H1 (cell line): ENCODE data around the gene KLF16. TPM values are rescaled to one million over a fixed set of nuclear protein-coding genes. Genes with fewer than 3 reads are reported as not detected.

ENCODE experiments used
- CTCF ChIA-PET: fragments of 300-600 bp; sonication (Branson Sonifier 250); formaldehyde crosslinking; loops from one replicate; lab custom pipeline; 2021; ENCODE audit not compliant: partially characterized antibody; lab: Charles Lee
- POLR2A ChIA-PET: fragments of 300-600 bp; sonication (Branson Sonifier 250); formaldehyde crosslinking; loops from one replicate; lab custom pipeline; 2021; ENCODE audit warnings: inconsistent platforms; ENCODE audit not compliant: partially characterized antibody; lab: Charles Lee
- DNase-seq, 2 experiments: peaks; one replicate each; pipeline versions ENCODE4 v3.0.0 to v3.0.0-alpha.2; 2010 to 2022; ENCODE audit warnings: low spot score in 2 of 2, low read depth in 1 of 2, mixed read lengths in 1 of 2
- FAIRE-seq: peaks from 2 replicates; lab custom pipeline; 2011; peaks lifted over from hg19 to GRCh38; lab: Jason Lieb, UNC
- H2AFZ ChIP-seq: 2 replicates; pipeline ENCODE4 v1.8.1; 2012; ENCODE audit warnings: low read length, inconsistent platforms
- H2AK5ac ChIP-seq: 2 replicates; pipeline ENCODE4 v1.6.1; 2013; ENCODE audit warnings: low read depth, low read length
- H2BK120ac ChIP-seq: replicated peaks from 2 replicates; pipeline ENCODE3; 2013; ENCODE audit warnings: low read depth, low read length, inconsistent platforms
- H2BK12ac ChIP-seq: 2 replicates; pipeline ENCODE4 v1.6.1; 2013; ENCODE audit warnings: low read depth, low read length
- H2BK15ac ChIP-seq: 2 replicates; pipeline ENCODE4 v1.6.1; 2013; ENCODE audit warnings: low read length
- H2BK20ac ChIP-seq: 2 replicates; pipeline ENCODE4 v1.6.1; 2013; ENCODE audit warnings: low read length
- H2BK5ac ChIP-seq: 2 replicates; pipeline ENCODE4 v1.6.1; 2013; ENCODE audit warnings: low read depth, low read length
- H3K14ac ChIP-seq: 2 replicates; pipeline ENCODE4 v1.6.1; 2013; ENCODE audit warnings: inconsistent platforms; ENCODE audit not compliant: insufficient read length
- H3K18ac ChIP-seq: 2 replicates; pipeline ENCODE4 v1.6.1; 2013; ENCODE audit warnings: low read length; ENCODE audit errors: extremely low read depth
- H3K23ac ChIP-seq: 2 replicates; pipeline ENCODE4 v1.6.1; 2013; ENCODE audit warnings: inconsistent platforms; ENCODE audit not compliant: insufficient read length
- H3K23me2 ChIP-seq: 2 replicates; pipeline ENCODE4 v1.6.1; 2013; ENCODE audit warnings: low read depth, low read length
- H3K27ac ChIP-seq: 2 replicates; pipeline ENCODE4 v1.6.1; 2011; ENCODE audit warnings: low read depth, low read length, inconsistent platforms
- H3K27me3 ChIP-seq, 4 experiments: replicated peaks in 1 of 4; 1 replicate in 1 of 4; 2 replicates in 3 of 4; pipeline versions ENCODE4 v1.6.1 to v1.8.1; 2011 to 2013; ENCODE audit warnings: low read length in 3 of 4, mild to moderate bottlenecking in 3 of 4, inconsistent platforms in 2 of 4, mixed read lengths in 2 of 4, moderate library complexity in 1 of 4; ENCODE audit not compliant: control insufficient read depth in 3 of 4, insufficient read depth in 3 of 4; ENCODE audit errors: extremely low read depth in 1 of 4
- H3K36me3 ChIP-seq, 4 experiments: 2 replicates each; pipeline versions ENCODE4 v1.6.1 to v1.8.1; 2011 to 2013; ENCODE audit warnings: mild to moderate bottlenecking in 4 of 4, low read length in 3 of 4, moderate library complexity in 2 of 4, control low read depth in 1 of 4, inconsistent platforms in 1 of 4; ENCODE audit not compliant: insufficient read depth in 4 of 4, control insufficient read depth in 2 of 4
- H3K4ac ChIP-seq: replicated peaks from 2 replicates; pipeline ENCODE3; 2013; ENCODE audit warnings: low read length, low read depth, mixed read lengths, inconsistent platforms; ENCODE audit not compliant: insufficient read length
- H3K4me1 ChIP-seq, 4 experiments: replicated peaks in 1 of 4; 1 replicate in 1 of 4; 2 replicates in 3 of 4; pipeline versions ENCODE4 v1.6.1 to v1.8.1; 2011 to 2013; ENCODE audit warnings: low read length in 3 of 4, inconsistent platforms in 2 of 4, mixed read lengths in 1 of 4; ENCODE audit not compliant: insufficient read depth in 4 of 4, control insufficient read depth in 3 of 4
- H3K4me2 ChIP-seq, 2 experiments: 2 replicates each; pipeline versions ENCODE4 v1.6.1 to v1.8.1; 2011 to 2013; ENCODE audit warnings: low read depth in 2 of 2, low read length in 2 of 2, control low read depth in 1 of 2, inconsistent platforms in 1 of 2, mild to moderate bottlenecking in 1 of 2; ENCODE audit not compliant: insufficient read depth in 1 of 2
- H3K4me3 ChIP-seq, 4 experiments: fragments of 200-600, 300-600 bp in 1 of 4; sonication (generic), shearing (Covaris generic), sonication (Bioruptor Twin) in 1 of 4; 2 replicates each; pipeline versions ENCODE4 v1.5.1 to v1.8.1; 2011 to 2016; ENCODE audit warnings: low read length in 4 of 4, low read depth in 3 of 4, control low read depth in 2 of 4, inconsistent platforms in 2 of 4, mild to moderate bottlenecking in 2 of 4, mixed read lengths in 1 of 4, moderate library complexity in 1 of 4; ENCODE audit not compliant: insufficient read depth in 2 of 4; ENCODE audit errors: extremely low read depth in 1 of 4
- H3K56ac ChIP-seq: replicated peaks from 2 replicates; pipeline ENCODE3; 2013; ENCODE audit warnings: low read depth, mild to moderate bottlenecking, mixed read lengths, low read length, inconsistent platforms; ENCODE audit not compliant: insufficient read length
- H3K79me1 ChIP-seq: 2 replicates; pipeline ENCODE4 v1.6.1; 2013; ENCODE audit warnings: low read depth, low read length, control low read depth
- H3K79me2 ChIP-seq, 2 experiments: 2 replicates each; pipeline versions ENCODE4 v1.6.1 to v1.8.1; 2012 to 2013; ENCODE audit warnings: low read length in 2 of 2, mild to moderate bottlenecking in 2 of 2, inconsistent platforms in 1 of 2; ENCODE audit not compliant: insufficient read depth in 2 of 2, control insufficient read depth in 1 of 2
- H3K9ac ChIP-seq, 4 experiments: replicated peaks in 1 of 4; 1 replicate in 1 of 4; 2 replicates in 3 of 4; pipeline versions ENCODE4 v1.6.1 to v1.8.1; 2011 to 2013; ENCODE audit warnings: low read depth in 3 of 4, low read length in 3 of 4, control low read depth in 2 of 4, mild to moderate bottlenecking in 2 of 4, moderate library complexity in 2 of 4, inconsistent platforms in 1 of 4; ENCODE audit errors: extremely low read depth in 1 of 4
- H3K9me3 ChIP-seq, 2 experiments: 2 replicates each; pipeline versions ENCODE4 v1.6.1 to v1.8.1; 2012 to 2013; ENCODE audit warnings: mild to moderate bottlenecking in 2 of 2, moderate library complexity in 2 of 2, control low read depth in 1 of 2, inconsistent platforms in 1 of 2, low read depth in 1 of 2, low read length in 1 of 2, mixed read lengths in 1 of 2; ENCODE audit not compliant: insufficient read depth in 2 of 2
- H4K20me1 ChIP-seq, 2 experiments: replicated peaks in 1 of 2; 2 replicates each; pipeline versions ENCODE3 to v1.8.1; 2011 to 2013; ENCODE audit warnings: inconsistent platforms in 2 of 2, low read length in 2 of 2, mild to moderate bottlenecking in 1 of 2; ENCODE audit not compliant: insufficient read depth in 2 of 2, control insufficient read depth in 1 of 2
- H4K5ac ChIP-seq: 2 replicates; pipeline ENCODE4 v1.6.1; 2013; ENCODE audit warnings: low read length, low read depth, mixed read lengths, inconsistent platforms; ENCODE audit not compliant: insufficient read length
- H4K8ac ChIP-seq: 2 replicates; pipeline ENCODE4 v1.8.0; 2013; ENCODE audit warnings: mild to moderate bottlenecking, moderate library complexity, low read length, inconsistent platforms; ENCODE audit not compliant: insufficient read depth; ENCODE audit errors: extremely low read depth
- H4K91ac ChIP-seq: replicated peaks from 2 replicates; pipeline ENCODE3; 2013; ENCODE audit warnings: low read length, mixed read lengths, inconsistent platforms; ENCODE audit not compliant: insufficient read length
- CREB1 ChIP-seq: IDR thresholded peaks from 2 replicates; pipeline ENCODE4 v1.6.1; 2012; ENCODE audit warnings: inconsistent platforms
- POLR2AphosphoS5 ChIP-seq: IDR thresholded peaks from 2 replicates; pipeline ENCODE4 v1.6.1; 2011; ENCODE audit warnings: low read depth, low read length
- SIN3A ChIP-seq, 2 experiments: IDR thresholded peaks in 1 of 2; conservative IDR thresholded peaks in 1 of 2; 2 replicates each; pipeline ENCODE4 v1.6.1; 2011 to 2012; ENCODE audit warnings: low read length in 2 of 2, improper control_type of control experiment in 1 of 2, low read depth in 1 of 2, mild to moderate bottlenecking in 1 of 2
- SIX5 ChIP-seq: IDR thresholded peaks from 2 replicates; pipeline ENCODE4 v1.6.1; 2011; ENCODE audit warnings: mild to moderate bottlenecking, low read depth, low read length
- SP4 ChIP-seq: IDR thresholded peaks from 2 replicates; pipeline ENCODE4 v1.6.1; 2012; ENCODE audit warnings: low read length, inconsistent platforms
- SUZ12 ChIP-seq: fragments of 200-600 bp; sonication (generic); IDR thresholded peaks from 2 replicates; pipeline ENCODE4 v1.6.1; 2012; ENCODE audit warnings: mild to moderate bottlenecking, inconsistent platforms, low read length, moderate library complexity, mixed read lengths
- TAF1 ChIP-seq: IDR thresholded peaks from 2 replicates; pipeline ENCODE4 v1.6.1; 2011; ENCODE audit warnings: mild to moderate bottlenecking, low read depth, low read length
- TAF7 ChIP-seq: optimal IDR thresholded peaks from 2 replicates; pipeline ENCODE3; 2011; ENCODE audit warnings: low read depth, mild to moderate bottlenecking, inconsistent platforms, low read length, moderate library complexity, borderline replicate concordance
- TCF12 ChIP-seq: IDR thresholded peaks from 2 replicates; pipeline ENCODE4 v1.6.1; 2011; ENCODE audit warnings: low read depth, mild to moderate bottlenecking, low read length
- YY1 ChIP-seq: IDR thresholded peaks from 2 replicates; pipeline ENCODE4 v1.6.1; 2011; ENCODE audit warnings: low read depth, mild to moderate bottlenecking, low read length
- WGBS, 2 experiments: shearing (Covaris generic) in 1 of 2; methylation state at CpG; one replicate each; pipeline versions ENCODE4 v1.1.6 to v1.1.7; 2013 to 2015; ENCODE audit warnings: low lambda C conversion rate in 2 of 2, mixed read lengths in 2 of 2, inconsistent platforms in 1 of 2, low coverage in 1 of 2, missing lambda C conversion rate in 1 of 2; ENCODE audit not compliant: insufficient replicate concordance in 2 of 2, insufficient coverage in 1 of 2, insufficient read length in 1 of 2; ENCODE audit errors: extremely low coverage in 1 of 2, missing lambda C conversion rate in 1 of 2; 5-methylcytosine and 5-hydroxymethylcytosine counted together
- polyA plus RNA-seq, 7 experiments: library from polyadenylated mRNA; depleted of rRNA in 3 of 7; stranded (reverse) in 5 of 7; unstranded in 2 of 7; fragments of >200 nt in 5 of 7; fragments of 200-250 nt in 2 of 7; gene quantifications; 1 replicate in 5 of 7; 2 replicates in 1 of 7; 4 replicates in 1 of 7; pipeline versions ENCODE4 v1.2.1 to v1.2.3, GENCODE V29; 2011 to 2013; ENCODE audit warnings: missing spikeins in 2 of 7, mixed read lengths in 2 of 7
- total RNA-seq: library from RNA; stranded (reverse); fragmentation: NEBNext Ultra II Directional; extraction: Animal tissue kit (Norgen Biotek cat#: 25700); gene quantifications from 2 replicates; pipeline ENCODE4 v1.2.1, GENCODE V29; 2021
- TF ChIP-seq, protein P1 (sequence below): IDR thresholded peaks from 2 replicates; pipeline ENCODE4 v1.6.1; 2012; ENCODE audit warnings: inconsistent platforms

The KLF16 gene
- total and polyA plus RNA-seq, 2 of the 8 experiments (the other 6 are each of a cell fraction or from before 2014, with no cell fraction given): 14.3 to 45.9 TPM

DNA sequence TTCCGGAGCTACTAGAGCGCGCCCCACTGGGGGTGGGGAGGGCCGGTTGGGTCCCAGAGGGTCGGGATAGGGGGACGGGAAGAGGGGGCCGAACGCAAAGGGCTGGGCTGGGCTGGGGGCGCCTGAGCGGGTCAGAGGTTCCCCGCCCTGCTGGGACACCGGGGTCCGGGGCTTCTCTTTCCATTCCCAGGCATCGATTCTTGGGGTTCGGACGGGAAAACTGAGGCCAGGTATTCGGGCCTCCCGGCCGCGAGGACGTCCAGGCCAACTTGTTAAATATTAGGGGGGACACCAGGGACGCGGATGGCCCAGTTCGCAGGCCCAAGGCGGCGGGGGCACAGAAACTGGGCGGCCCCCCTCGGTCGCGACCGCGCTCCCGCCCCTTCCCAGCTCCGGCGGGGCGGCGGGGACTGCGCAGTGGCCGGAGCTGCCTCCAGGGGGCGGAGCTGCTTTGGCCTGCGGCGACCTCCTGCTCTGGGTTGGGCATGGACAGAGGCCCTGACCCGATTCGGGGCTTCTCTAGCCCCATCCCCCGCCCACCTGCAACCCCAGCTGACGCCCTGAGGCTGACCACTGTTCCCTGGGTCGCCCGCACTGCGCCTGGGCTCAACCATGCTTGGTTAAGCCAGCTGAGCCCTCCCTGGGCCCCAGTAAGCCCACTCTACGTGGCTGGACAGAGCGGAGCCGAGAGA, 1.2 kb upstream of the KLF16 start:
- Histone ChIP-seq H2AFZ (no peak overlapping the region), H3K23me2 (peaks cover 5% of the 10 kb centered on the region; the same call in 1 of the 2 replicates), H3K4me1 (peaks cover 0 to 28% (median 17%) of the 10 kb centered on the region in 4 experiments; a peak in 6 of 7 replicates), H3K79me2 (peaks cover 18 to 30% of the 10 kb centered on the region in 2 experiments; a peak in 3 of 4 replicates), H2BK15ac (no peak overlapping the region; the same call in 1 of the 2 replicates), H3K79me1 (0 out of 2 replicates have a peak, but pooled peaks cover 2% of the 10 kb centered on the region), H2AK5ac (no peak overlapping the region), H4K8ac (peak overlapping the region; percentile 95), H3K9me3 (no peaks in the 10 kb centered on the region), H3K23ac (no peak overlapping the region), H3K4me2 (peak overlapping the region; percentile 32 to 89; a peak in 3 of 4 replicates), H3K27ac (peak overlapping the region; percentile 75), H3K14ac (no peak overlapping the region), H2BK12ac (peak overlapping the region; percentile 5; the same call in 1 of the 2 replicates), H4K20me1 (peaks cover 22 to 31% of the 10 kb centered on the region in 2 experiments), H3K56ac (peak overlapping the region; percentile 79), H3K9ac (peak overlapping the region; percentile 10 to 82 (median 76)), H2BK120ac (no peak overlapping the region), H3K4ac (peak overlapping the region; percentile 69), H3K27me3 (peaks cover 0 to 15% (median 6%) of the 10 kb centered on the region in 4 experiments; a peak in 5 of 7 replicates), H4K91ac (peak overlapping the region; percentile 88), H4K5ac (peak overlapping the region; percentile 95), H3K4me3 (peak overlapping the region; percentile 59 to 96 (median 72)), H3K18ac (peak overlapping the region; percentile 99), H3K36me3 (no peaks in the 10 kb centered on the region), H2BK5ac (peak overlapping the region; percentile 81), H2BK20ac (no peak overlapping the region)
- ChIA-PET CTCF (interaction anchor here (0.5 to 2.6 kb wide), 17 partner anchors 11 to 774 kb away, joined by 3 to 12 read pairs (median 3); no protein-coding TSS in a partner anchor), POLR2A (interaction anchor here (0.8 to 1.6 kb wide), 15 partner anchors 10 to 611 kb away, joined by 3 to 10 read pairs (median 5); partner anchors contain the start of genes ABHD17A, ADAT3, GADD45B and REXO1)
- WGBS, 2 experiments: 12% methylated on average over 29 of the region's 52 CpGs; no CpG with 5 or more reads in 1 of the 2 experiments
- peak in 1 of 2 experiments; percentile 91 for DNase-seq
- FAIRE-seq: no peak
- TF ChIP-seq POLR2AphosphoS5: peak; percentile 46; the same call in 1 of the 2 replicates
- 0 out of 2 replicates have a peak, but pooled peaks have one; percentile 9 for TF ChIP-seq YY1
- TF ChIP-seq SP4: 0 out of 2 replicates have a peak, but pooled peaks have one; percentile 35
- peak; percentile 52; the same call in 1 of the 2 replicates for TF ChIP-seq TAF1
- peak; percentile 5 for TF ChIP-seq TAF7
- no peak for TF ChIP-seq TCF12
- peak; percentile 67 to 79; a peak in 2 of 4 replicates for TF ChIP-seq SIN3A (conservative IDR thresholded peaks at IDR 0.05 in 1 of 2, IDR thresholded peaks at IDR 0.05 in 1 of 2; ENCODE audit: low read depth in 1 of 2, low read length in 2 of 2)
- no peak for TF ChIP-seq SIX5
- TF ChIP-seq, protein P1, sequence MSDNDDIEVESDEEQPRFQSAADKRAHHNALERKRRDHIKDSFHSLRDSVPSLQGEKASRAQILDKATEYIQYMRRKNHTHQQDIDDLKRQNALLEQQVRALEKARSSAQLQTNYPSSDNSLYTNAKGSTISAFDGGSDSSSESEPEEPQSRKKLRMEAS: peak; percentile 67
- no peak for TF ChIP-seq SUZ12
- TF ChIP-seq CREB1: peak; percentile 12
